Measurements from ENCODE around the gene PXDN.

The PXDN gene

DNA sequence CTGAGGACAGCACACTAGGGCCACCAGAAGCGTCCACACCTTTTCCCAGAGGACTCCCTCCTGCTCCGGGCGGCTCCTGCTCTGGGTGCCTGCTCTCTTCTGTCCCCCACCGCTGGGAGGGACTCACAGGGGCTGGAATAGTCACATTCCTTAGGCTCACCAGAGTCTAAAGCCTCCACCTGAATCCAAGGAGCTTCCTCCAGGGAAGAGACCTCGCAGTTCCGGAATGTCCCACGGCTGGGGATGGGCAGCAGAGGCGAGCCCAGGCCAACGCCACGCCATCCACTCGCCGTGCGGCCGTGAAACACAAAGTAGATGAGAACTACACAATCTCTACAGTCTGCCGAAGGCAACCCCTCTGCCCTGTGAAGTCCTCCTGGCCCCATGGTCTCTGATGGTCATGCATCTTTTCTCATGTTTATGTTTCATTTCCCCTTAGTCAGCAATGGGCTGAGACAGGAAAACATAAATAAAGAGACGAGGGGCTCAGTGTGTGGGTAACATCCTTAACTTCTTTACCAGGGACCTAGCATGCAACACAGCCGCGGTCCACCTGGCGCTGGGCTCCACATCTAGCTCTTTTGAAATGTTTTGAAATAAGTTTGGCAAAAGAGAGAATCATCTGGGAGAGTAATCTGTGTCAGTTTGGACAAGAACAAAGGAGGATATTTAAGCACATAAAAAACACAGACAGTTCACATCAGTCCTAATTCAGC, 98.4 kb downstream of the PXDN start:
- no peak for DNase-seq

DNA sequence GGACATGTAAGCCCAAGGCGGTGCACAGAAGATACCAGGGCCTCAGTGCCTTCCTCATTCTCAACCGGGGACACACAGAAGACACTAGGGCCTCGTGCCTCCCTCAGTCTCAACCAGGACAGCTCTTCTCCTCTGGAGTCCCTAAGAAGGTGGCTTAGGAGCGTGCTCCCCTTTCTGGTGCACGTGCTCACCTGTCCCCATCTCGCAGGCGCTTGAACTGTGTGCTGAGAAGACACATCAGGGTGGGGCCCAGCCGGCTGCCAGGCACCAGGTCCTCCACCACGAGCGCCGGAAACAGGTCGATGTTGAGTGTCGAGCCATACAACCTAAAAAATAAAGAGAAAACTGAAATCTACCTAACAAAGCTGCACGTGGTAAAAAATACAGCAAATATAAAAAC, 99.9 kb downstream of the PXDN start:
- DNase-seq = no peak

DNA sequence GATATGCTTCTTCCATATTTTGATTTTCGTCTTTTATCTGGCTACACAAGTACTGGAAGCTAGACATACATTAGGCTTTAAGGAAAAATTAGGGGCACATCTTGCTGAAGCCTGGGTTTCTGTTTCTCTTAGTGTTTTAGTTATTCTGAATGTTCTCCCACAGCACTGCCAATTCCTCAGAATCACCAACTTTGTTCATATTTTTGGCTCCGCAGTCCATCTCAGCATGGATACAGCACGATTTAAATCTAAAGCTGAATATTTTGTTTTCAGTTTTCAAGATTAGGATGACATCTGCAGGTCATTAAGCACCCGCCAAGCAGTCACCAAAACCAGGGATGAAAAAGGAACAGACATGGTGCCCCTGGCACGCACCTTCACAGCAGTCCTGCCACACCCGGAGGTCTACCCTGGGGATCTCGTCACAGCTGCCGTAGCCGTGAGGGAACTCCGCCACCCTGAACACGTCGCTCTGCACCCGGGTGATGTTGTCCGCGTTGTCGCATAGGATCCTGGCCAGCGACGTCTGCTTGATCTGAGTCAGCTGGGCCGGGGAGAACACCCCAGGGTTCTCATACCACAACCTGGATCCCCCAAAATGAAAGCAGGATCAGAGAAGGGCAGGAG, 101.2 kb downstream of the PXDN start:
- no peak for DNase-seq

DNA sequence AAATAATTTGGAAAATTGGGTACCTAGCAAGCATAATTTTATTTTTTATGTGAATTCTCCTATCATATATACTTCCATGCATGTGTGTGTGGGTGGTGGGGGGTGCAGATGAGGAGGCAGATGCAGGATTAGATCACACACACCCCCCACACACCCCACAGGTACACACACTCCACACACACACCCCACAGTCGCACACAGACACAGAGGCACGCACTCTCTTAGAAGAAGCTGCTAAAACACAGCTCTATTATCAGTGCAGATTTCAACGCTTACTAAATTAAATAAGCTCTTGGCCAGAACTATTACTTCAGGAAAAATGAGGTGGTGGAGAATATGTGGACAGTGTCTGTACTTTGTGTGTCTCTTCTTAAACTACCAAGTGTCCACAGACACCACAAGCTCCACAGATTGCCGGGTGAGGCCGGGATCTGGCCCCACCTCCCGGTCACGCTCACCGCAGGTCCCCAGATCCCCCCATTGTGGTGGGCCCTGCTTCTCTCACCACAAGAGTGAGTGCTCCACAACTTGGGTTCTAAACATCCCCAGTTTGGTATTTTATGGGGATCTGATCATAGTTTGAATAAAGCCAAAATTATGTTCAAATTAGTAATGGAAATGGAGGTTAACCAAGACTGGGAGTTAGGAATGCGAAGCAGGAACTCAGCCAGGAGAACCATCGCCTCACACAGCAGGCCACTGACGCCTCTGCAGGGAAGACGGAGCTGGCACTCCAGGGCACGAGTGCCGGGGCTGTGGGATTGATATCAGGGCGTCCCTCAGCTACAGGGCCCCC, 102.1 kb downstream of the PXDN start:
- no peak for DNase-seq

DNA sequence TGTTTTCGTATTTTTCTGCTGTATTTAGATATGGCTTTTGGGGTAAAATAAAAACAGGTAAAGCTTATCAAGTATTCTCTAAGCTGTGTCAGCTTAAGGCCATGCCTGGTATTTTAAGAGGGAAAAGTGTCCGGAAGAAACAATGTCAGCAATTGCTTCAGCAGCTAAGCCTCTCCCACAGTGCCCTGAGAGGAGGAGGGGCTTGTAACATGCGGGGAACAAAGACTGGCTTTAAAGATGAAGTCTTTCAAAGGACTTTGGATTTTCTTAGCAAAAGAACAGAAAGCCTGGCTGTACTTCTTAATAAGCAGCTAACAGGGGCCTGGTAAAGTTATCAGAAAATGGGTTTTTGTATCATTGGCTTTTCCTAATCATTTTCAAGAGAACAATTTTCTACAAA, 102.8 kb downstream of the PXDN start:
- no peak for DNase-seq

DNA sequence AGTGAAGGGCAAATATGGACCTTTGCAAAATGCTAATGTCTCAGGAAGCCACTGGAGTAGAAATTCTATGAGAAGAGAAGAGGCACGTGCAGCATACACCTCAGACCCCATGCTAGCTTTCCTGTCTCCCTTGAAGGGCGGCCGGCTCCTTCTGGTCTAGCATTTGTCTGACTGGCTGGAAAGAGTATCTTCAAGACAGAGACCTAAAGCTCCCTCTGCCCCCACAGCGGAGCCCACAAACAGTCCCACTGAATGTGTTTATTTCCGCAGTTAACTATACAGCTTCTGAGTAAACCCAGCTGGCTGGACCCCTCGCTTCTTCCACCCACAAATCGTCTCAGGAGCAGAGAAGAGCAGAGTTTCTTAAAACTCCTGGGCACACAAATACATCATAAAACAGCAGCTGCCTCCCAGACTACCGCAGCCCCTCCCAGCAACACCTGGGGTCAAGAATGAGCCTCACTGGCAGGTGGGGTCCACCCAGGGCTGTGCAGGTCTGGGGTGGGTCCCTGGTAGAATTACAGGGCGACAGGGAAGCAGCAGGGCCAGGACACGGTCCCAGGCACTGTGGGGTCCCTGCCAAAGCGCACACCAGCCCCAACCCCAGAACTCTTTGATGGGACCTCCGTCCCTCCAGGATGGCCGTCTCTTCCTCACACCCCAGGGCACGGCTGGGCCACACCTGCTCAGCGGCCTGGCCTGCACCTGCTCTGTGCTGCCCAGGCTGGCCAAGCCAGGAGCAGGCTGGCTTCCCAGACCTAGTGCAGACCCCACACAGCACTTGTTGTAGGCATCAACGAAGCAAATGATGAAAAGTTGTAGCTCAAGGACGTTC, 103.8 kb downstream of the PXDN start:
- DNase-seq = no peak

DNA sequence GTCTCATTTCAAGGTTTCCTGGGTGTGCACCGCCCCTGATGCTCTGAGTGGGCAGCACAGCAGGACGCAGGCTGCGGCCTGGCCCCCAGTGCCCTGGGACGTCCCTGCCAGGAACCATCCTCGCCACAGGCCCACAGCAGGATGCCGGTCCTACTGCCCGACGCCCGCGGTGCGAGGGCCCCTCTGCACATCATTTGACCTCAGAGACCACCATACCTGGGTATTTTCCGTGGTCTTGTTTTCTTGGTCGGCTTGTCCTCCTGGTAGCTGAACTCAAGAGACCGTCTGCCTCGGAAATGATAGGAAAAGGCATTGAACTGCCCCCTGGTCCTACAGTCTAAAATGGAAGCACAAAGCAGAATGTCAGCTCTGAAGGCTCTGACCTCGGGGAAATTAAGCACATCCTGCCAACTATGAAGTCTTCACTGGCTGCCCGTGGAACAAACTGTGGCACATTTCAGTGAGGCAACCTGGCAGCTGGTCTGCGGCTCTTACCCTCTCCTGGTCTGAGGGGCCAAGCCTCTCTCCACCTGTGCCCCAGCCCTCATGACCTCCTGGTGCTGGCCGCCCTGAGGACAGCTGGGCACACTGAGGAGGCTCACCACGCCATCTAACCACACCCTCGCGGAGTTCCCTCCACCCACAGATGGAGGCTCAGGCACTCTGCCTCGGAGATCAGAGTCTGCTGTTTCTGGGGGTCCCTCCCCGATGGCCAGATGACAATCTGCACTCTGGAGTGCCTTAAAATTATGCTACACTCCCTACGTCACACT, 105.0 kb downstream of the PXDN start:
- no peak for DNase-seq

DNA sequence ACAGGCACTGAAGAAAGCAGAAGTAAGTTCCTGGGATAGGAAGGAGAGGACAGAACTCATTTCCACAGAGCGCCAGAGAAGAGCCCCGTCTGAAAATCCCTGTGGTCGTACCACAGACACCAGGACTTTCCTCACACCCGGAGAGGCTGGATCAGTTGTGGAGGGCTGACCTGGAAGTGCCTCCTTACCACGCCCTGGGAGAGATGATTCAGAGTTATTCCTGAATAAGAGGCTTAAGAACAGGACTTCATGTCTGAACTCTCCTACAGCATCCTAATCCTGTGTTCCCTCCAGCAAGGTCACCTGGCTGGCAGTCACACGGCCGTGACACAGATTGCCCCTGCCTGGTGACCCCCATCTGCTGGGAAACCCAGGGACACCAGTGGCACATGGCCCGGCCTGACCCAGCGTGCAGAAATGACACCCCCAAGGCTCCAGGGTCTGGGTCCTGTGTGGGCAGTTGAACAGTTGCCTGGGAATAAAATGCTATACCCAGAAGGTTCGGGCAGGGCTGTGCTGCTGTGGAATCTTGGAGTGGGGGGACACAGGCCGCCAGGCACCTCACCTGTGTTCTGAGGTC, 105.9 kb downstream of the PXDN start:
- DNase-seq = no peak

DNA sequence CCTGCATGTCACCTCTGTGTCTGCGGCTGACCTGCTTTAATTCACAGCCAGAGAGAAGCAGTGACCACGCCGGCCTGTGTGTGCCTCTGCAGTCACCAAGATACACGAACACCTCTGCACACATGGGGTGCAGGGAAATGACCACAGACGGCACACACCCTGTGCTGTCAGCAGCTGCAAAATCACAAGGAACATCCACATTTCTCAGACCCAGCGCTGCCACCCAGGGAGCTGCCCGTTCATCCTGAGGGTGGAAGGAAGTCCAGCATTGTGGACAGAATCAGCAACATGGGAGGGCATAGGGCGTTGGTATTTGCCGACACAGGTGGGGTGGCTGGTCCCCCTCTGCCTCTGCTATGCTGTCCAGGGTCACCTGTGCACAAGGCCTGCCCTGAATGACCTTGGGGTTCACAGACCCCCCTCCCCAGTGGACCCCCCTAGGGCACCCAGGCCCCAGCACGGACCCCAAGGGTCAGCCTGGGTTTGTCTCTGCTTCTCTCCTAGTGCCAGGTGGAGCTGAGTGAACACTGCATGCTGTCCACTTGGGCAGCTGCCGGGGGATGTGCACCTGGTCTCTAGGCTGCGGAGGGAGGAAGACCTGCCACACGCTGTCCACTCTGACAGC, 107.4 kb downstream of the PXDN start:
- no peak for DNase-seq

DNA sequence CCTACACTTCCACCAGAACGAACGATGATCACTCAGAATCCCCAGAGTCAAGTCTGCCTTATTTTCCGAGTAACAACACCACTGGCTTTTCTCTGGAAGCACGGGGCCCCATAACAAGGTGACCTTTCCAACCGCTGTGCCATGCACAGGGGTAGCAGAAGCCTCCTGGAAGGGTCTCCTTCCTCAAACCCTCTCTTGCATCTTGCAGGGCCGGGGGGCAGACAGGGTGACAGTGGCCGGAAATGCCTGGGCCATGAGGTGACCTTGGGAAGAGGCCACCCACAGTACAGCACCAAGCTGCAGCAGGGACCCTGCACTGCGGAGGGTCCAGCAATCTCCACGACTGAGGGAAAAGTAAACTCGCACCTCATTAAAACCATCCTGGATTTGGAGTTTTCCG, 108.5 kb downstream of the PXDN start:
- no peak for DNase-seq

DNA sequence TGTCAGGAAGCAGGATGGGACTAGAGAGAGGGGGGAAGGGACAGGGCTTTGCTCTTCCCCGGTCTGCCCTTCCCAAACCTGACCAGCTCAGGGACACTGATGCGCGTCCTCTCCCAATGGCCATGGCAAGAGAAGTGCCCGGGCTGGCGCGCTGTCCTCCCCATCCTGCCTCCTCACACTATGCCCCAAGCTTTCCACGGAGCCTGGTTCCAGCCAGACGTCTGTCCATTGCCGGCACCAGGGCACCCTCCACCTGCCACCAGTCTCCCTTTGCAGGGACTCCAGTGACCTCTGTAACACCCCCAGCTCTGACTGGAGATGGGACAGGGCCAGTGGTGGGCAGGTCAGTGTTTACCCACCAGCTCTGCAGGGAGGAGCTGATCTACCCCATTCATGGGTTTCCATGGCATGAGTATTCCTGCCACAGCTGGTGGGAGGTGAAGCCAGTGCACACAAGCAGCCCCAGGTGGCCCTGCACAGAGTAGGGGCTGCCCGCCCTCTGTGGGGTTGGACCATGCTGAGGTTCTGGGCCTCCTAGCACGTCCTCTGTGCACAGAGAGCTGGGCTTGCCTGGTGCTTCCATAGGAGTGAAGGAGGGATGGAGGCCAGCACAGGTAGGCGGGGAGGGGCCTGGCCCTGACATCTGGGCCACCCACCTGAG, 109.5 kb downstream of the PXDN start:
- DNase-seq = no peak

DNA sequence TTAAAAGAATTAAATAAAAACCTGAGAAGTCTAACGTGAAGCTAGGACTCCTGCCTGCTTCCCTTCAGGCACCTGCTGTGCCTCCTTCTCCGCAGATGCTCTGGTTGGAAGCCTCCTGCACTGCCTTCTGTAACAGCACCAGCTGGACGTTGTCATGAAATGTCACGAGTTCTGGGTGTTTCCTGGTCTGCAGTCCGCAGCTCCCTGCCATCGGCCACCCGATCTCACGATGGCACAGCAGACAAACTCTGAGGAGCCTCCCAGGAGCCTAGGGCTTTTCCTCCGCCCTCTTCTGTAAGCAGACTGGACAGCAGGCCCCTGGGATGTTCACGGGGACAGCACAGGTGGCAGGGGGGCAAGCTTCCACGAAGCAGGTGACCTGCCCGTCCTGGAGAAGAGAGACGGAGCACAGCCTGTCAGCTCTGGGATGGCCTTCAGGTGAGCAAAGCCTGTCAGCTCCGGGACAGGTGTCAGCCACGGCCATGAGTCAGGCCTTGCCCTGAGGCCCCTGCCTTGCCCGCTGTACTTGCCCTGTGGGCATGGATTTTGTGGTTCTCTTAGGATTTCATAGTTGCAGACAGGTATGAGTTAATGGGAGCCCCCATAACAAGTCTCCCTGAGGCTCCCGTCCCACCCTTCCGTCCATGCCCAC, 110.3 kb downstream of the PXDN start:
- no peak for DNase-seq

DNA sequence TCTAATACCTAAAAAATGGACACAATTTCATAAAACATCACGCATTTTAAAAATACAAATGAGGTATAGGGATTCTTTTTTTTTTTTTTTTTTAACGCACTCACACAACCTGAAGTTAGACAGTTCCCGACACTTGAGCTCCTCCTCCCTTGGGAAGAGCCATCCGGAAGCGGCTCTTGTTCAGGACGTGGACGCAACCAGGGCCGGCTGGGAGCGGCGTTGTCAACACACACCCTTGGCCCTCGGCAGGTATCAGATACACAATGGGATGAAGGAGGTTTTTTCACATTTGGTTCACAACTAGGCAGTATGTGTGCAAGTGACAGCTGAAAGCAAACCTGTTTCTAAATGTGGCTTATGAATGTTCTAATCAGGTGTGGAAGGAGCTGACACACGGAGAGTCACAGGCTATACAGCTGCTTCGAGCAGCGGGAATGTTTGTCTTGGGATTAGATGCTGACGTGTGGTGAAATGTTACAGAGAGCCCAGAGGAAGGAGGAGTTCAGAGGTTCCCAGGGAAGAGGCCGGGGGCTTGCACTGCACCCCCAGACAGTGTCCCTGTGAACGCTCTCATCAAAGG, 111.1 kb downstream of the PXDN start:
- no peak for DNase-seq

DNA sequence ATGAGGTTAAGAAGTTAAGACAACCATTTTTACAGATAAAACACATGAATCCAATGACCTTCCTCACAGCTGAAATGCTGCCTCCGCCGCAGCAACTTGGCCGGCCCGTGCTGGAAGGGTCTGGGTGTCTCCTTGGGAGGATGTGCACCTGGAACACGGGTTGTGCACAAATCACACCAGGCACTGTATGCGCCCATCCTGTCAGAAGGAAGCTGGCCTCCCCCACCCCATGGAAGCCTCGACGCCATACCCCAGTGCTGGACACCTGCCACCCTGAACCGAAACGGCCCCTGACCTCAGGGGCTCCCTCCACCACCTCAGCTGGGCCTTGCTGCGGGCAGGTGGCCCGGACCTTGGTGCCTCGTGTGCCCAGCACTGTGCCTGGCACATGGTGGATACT, 111.8 kb downstream of the PXDN start:
- no peak for DNase-seq

DNA sequence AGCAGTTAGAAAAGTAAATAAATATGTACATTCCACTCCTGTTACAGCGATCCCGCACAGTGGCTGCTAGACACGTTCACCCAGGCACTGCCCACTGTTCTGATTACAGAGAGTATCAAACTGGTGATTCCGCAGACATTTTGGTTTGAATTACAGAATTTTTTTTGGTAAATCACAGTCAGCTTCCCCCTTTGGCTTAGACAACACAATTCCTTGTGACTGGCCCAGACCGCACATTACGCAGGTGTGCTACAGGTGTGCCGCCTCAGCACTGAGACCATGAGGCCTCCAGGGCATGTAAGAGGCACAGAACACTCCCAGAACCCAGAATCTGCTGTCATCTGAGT, 112.3 kb downstream of the PXDN start:
- DNase-seq = no peak

DNA sequence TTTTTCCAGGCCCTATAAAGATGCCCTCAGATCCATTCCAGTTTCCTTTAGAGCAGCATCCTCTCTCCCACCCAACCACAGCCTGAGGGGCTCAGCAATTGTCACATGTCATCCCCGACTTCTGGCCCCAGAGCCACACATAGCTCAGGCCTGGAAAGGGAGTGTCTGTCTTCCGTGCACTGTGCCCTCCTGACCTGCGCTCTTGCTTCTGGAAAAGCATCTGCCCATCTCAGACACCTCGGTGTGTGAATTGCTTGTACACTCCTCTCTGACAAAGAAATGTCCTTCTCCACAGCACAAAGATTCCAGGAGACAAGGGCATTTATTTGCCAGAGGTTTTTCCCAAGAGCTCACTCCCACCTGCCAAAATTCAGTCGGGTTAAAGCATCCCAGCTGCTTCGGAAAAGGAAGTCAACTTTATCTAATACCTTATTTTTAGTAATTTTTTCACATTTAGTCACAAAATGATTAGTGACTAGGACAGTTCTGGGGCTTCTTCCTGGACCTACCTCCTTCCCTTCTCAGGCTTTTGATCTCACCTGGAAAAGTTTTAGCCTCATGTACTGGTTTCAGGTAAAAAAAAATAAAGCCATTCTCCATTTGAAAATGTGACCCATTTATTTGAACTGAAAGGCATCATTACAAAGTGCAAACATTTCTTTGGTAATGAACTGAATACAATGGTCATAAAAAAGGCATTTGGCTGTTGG, 112.9 kb downstream of the PXDN start:
- DNase-seq = no peak

DNA sequence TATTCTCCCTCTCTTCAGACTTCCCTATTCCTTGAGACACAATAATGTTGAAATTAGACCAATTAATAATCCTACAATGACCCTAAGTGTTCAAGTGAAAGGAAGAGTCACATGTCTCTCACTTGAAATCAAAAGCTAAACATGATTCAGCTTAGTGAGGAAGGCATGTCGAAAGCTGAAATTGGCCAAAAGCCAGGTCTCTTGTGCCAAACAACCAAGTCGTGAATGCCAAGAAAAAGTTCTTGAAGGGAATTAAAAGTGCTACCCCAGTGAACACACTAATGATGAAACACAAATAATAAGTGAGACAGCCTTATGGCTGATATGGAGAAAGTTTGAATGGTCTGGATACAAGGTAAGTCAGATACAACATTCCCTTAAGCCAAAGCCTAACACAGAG, 115.4 kb downstream of the PXDN start:
- no peak for DNase-seq

DNA sequence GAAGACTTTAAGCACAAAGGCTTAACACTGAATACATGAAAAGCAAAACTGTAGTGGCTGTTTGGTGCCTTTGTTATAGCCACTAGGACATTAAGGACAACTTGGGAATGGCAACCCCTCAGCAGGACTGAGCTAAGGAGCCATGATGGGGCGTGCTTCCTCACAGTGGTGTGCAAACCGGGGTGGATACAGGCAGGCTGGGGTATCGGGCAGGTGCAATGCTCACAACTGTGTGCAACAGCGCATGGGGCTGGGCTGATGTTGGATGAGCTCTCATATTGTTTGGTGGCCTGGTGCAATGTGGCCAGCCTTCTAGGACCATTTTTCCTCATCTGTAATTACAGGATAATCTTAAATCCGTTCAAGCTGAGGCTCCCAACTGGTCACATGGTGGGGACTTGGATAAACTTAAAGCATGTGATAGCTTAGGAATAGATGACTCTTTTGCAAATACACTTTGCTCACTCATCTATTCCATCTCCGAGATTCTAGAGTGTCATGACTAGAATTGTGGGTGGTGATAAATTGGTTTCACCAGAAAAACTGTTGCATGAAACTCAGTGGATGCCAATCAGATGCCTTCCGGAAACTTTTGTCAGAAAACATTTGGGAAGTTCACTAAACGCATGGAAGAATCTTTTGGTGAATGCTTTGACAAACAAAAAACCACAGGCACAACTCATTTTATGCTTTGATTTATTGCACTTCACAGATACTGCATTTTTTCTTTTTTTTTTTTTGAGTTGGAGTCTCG, 116.5 kb downstream of the PXDN start:
- no peak for DNase-seq

DNA sequence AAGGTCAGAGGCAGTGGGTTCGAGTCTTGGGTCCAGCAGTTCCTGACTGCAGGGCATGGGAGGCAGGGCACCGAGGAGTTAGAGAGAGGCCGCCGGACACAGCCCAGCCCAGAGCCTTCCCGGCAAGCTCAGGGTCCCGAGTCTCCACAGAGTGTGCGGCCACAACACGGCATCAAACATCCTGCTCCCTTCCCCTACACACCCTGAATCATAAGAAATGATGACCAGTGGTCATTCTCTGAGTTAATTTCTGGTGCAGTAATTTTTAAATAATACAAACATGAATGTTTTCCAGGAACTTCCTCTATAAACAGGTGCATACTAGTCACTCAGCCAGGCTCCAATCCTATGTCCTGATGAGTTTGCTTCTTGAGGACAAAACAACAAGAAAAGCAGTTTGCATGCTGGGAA, 118.0 kb downstream of the PXDN start:
- no peak for DNase-seq

Measured in suppressor macrophage treated with lipopolysaccharide for 4 hours (primary cell).